GM06990 (cell line): ENCODE results near the gene CUEDC1.

ENCODE experiments used
- DNase-seq: peaks from one replicate; pipeline ENCODE4 v3.0.0-alpha.2; 2011; ENCODE audit not compliant: insufficient read length; ENCODE audit errors: extremely low read depth
- H3K27me3 ChIP-seq: replicated peaks from 2 replicates; pipeline ENCODE4 v1.6.0; 2011; ENCODE audit warnings: low read length; ENCODE audit not compliant: control insufficient read depth, insufficient read depth
- H3K36me3 ChIP-seq: 2 replicates; pipeline ENCODE4 v1.5.1; 2011; ENCODE audit warnings: low read length; ENCODE audit not compliant: control insufficient read depth, insufficient read depth
- H3K4me3 ChIP-seq: replicated peaks from 2 replicates; pipeline ENCODE4 v1.5.1; 2011; ENCODE audit warnings: low read depth, mild to moderate bottlenecking, control low read depth, low read length
- CTCF ChIP-seq: IDR thresholded peaks from 2 replicates; pipeline ENCODE4 v1.5.1; 2011; ENCODE audit warnings: low read length, control low read depth, mild to moderate bottlenecking, inconsistent platforms; ENCODE audit not compliant: insufficient read depth, poor library complexity, severe bottlenecking

The CUEDC1 gene

GRCh38 chr17:57905875-57906455 is 49.2 kb downstream of the CUEDC1 start:
- Histone ChIP-seq H3K27me3 (no peaks in the 10 kb centered on the region), H3K4me3 (no peak overlapping the region), H3K36me3 (no peaks in the 10 kb centered on the region)
- no peak for TF ChIP-seq CTCF
- peak; percentile 55 for DNase-seq

- no peak overlapping the region for H3K4me3 ChIP-seq
- DNase-seq = no peak
- H3K27me3 ChIP-seq = no peaks in the 10 kb centered on the region
- no peaks in the 10 kb centered on the region for H3K36me3 ChIP-seq
- no peak for TF ChIP-seq CTCF
Measured at GRCh38 chr17:57903961-57904360, 51.3 kb downstream of the CUEDC1 start.

GRCh38 chr17:57902800-57903759 is 52.1 kb downstream of the CUEDC1 start:
- no peak for TF ChIP-seq CTCF
- peak overlapping the region; percentile 22 for H3K4me3 ChIP-seq
- H3K27me3 ChIP-seq = no peaks in the 10 kb centered on the region
- H3K36me3 ChIP-seq = no peaks in the 10 kb centered on the region
- DNase-seq = peak; percentile 78

GRCh38 chr17:57902117-57902799 is 53.0 kb downstream of the CUEDC1 start:
- no peaks in the 10 kb centered on the region for H3K27me3 ChIP-seq
- H3K36me3 ChIP-seq = no peaks in the 10 kb centered on the region
- no peak for TF ChIP-seq CTCF
- peak overlapping the region; percentile 22; the same call in 1 of the 2 replicates for H3K4me3 ChIP-seq
- DNase-seq = peak; percentile 80

GRCh38 chr17:57900991-57901743 is 54.0 kb downstream of the CUEDC1 start:
- Histone ChIP-seq H3K4me3 (no peak overlapping the region), H3K36me3 (no peaks in the 10 kb centered on the region), H3K27me3 (no peaks in the 10 kb centered on the region)
- no peak for DNase-seq
- TF ChIP-seq CTCF = no peak
